GM21786 (cell line): ENCODE data around the gene TIGD7.
A peak's percentile ranks its signal among the peaks of the same experiment; 100 is the strongest.
"Not testable (repeated sequence)": the region's sequence is repeated elsewhere in the genome, so short reads cannot be mapped to it uniquely, and the experiment has no call there.

ENCODE experiments used
- ATAC-seq: cut with Tn5 transposase; IDR thresholded peaks from one replicate; pipeline ENCODE4 v1.9.1; 2021; ENCODE audit not compliant: unreplicated experiment

The TIGD7 gene

DNA sequence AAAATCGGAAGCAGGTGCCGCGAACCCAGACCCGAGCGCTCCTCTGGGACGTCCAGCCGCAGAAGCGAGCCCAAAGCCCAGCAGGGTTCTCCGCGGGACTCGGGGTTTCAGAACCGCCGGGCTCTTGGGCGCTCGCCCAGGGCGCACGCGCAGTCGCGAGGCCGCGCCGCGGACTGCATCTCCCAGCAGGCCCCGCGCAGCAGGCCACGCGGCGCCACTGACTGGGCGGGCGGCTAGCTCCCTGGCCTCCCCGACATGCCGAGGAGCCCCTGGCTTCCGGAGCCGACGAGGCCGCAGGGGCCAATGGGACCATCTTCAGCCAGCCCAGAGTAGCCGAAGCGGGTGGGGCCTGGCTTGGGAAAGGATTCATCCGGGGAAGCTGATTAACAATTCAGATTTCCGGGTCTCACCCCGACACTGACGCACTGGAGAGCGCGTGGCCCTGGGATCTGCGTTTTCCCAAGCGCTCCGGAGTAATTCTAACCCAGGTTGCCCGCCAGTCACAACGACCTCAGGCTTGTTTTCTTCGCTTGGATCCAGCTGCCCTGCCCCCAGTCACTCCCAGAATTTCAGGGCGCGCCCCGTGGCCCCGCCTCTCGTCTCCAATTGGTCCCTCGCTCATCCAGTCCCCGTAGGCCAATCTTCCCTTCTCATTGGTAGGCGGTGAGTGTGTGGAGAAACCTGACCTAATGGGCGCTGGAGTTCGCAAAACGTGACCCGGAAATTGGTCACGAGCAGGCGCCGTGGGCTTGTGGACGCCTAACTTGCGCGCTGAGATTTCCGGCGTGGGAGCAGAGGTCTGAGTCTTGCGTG lies 22.3 kb downstream of the TIGD7 start, which contains the start of gene ZNF263:
ZNF263 (plus strand) TSS at position 762 of the 813 bp plus-strand sequence. CDS start 328 bp downstream, outside the sequence.
- peak; percentile 85 for ATAC-seq

DNA sequence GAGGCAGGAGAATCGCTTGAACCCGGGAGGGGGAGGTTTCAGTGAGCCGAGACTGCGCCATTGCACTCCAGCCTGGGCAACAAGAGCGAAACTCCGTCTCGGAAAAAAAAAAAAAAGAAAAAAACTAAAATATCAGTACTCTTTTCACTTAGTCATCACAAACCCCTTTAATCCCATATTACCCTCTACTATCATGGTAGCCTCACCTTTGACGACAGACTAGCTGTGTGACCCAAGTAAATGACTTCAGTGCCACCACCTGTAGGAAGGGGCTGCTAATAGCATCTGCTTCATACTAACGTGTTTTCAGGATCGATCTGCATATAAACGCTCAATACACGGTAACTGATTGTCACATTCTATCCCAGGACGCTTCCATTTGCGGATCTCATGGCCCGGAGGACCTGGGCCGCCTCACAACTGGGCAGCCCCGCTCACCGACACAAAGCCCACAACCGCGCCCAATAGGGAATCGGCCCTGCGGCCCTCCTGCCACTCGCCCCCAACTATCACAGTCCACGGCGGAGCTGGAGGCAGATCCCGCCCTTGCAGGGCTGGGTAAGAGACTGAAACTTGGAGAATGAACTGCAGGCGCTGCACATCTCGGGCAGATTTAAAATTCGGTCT lies 23.0 kb downstream of the TIGD7 start:
- peak; percentile 9 for ATAC-seq

DNA sequence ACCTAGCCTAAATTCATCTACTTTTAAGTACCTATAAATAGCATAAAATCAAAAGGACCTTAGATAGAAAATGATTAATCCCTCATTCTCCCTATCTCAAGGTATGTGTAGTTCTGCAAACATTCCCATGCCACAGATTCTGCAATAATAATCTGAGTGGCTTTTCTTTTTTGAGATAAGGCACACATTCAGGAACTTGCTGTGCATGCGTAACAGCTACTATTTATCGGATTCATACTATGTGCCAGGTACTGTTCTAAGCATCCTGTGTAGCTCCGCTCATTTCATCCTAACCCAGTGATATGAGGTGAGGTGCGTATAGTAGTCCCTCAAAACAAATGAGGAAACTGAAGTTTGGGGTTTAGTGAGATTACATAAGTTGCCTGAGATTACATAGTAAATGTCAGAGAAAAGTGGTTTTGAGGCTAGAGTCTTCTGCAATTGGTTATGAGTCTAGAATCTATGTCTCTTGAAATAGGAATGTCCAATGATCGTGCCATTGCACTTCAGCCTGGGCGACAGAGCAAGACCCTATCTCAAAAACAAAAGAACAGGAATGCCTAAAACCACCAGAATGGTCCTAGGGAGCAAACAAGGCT lies 23.9 kb downstream of the TIGD7 start:
- ATAC-seq: no peak

DNA sequence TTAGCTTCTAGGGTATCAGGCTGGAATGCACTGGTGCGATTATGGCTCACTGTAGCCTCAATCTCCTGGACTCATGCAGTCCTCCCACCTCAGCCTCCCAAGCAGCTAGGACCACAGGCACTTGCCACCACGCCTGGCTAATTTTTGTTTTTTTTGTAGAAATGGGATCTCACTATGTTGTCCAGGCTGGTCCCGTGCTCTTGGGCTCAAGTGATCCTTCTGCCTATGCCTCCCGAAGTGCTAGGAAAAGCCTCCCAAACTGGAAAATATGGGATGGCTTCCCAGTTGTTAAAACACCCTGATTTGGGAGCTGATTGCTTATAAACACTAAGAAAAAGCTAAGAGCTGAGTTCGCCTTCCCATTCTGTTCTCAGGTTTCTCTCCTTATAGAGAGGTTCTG lies 28.6 kb downstream of the TIGD7 start:
- no peak for ATAC-seq

DNA sequence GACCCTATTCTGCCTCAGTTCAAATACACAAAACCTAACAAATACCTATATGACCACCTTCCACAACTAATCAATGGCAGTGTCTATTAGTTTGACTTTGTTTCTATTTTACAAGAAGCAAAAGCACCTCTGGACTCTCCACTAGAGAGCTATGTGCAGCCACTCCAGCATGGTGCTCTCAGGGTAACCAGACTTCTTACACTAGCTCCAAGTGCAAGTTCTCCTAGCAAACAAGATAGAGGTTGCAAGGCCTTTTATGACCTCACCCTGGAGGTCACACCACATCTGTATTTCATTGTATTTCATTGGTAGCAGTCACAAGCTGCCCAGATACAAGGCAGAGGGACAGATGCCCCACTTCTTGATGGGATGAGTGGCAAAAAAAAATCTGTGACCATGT lies 30.3 kb downstream of the TIGD7 start:
- no peak for ATAC-seq

DNA sequence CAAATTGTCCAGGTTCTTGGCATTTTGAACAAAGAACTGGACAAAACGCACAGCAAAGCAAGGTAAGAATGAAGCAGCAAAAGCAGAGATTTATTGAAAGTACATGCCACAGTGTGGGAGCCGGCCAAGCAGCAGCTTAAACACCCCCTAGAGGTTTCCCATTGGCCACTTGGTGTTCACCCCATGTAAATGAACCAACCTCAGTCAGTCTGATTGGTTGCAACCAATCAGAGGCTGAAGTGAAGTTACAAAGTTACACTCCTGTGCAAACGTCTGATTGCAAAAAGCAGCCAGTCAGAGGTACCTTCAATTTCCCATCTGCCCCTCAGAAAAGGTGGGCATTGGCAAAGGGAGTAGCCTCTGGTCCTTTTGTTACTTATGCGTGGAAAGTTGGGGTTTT lies 30.7 kb downstream of the TIGD7 start:
- ATAC-seq: no peak

DNA sequence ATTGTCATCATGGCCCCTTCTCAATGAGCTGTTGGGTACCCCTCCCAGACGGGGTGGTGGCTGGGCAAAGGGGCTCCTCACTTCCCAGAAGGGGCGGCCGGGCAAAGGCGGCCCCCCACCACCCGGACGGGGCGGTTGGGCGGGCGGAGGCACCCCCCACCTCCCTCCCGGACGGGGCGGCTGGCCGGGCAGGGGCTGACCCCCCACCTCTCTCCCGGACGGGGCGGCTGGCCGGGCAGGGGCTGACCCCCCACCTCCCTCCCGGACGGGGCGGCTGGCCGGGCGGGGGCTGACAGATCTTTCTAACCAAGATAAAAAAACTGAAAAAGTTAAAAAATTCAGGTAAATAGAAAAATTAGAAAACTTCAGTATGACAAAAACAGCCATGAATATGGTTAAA lies 33.9 kb downstream of the TIGD7 start:
- ATAC-seq: not testable (repeated sequence)

DNA sequence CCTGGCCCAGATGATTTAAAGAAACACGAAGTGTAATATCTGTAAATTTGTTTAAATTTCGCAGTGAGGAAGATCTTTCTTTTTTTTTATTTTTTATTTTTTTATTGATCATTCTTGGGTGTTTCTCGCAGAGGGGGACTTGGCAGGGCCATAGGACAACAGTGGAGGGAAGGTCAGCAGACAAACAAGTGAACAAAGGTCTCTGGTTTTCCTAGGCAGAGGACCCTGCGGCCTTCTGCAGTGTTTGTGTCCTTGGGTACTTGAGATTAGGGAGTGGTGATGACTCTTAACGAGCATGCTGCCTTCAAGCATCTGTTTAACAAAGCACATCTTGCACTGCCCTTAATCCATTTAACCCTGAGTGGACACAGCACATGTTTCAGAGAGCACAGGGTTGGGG lies 34.5 kb downstream of the TIGD7 start:
- not testable (repeated sequence) for ATAC-seq

DNA sequence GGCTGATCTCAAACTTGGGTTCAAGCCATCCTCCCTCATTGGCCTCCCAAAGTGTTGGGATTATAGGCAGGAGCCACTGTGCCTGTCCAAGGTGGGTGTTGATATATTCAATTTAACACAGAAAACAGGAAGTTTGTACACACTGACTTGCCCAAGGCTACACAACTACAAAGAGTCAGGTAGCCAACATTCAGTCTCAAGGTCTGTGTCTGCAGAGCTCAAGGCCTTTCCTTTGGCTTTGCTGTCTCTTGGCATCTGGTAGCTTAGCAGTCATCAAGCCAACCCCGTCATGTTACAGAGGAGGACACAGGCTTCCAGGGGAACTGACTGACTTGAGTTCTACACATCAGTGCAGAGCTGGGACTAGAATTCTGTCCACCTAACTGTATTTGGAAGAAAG lies 36.9 kb downstream of the TIGD7 start:
- no peak for ATAC-seq

DNA sequence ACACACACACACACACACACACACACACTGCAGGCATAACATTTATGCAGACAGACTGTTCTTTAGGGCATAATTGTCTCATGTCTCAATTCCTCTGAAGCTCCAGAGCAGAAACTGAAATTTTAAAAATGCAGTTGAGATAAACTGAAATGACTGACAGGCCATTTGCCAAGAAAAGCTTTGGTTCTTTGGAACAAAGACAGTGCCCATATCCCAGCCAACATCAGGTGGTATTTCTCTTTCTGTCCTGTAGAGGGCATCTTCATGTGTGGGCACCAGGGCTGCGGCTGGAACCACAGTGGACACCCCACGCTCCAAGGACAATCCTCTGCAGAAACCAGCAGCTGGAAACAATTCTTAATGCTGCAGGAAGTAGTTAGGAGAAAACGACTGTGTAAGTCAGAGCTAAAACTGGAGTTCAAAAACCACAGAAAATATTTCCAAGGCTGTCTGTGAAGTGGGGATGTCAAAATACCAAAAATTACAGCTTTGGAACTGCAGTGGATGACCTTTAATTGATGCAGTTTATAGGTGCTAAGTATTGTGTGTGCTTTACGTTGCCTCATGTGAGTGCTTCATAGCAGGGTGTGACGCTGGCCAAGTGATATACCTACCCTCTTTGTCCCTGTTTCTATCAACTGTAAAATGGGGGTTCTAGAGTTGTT lies 38.2 kb downstream of the TIGD7 start:
- no peak for ATAC-seq

DNA sequence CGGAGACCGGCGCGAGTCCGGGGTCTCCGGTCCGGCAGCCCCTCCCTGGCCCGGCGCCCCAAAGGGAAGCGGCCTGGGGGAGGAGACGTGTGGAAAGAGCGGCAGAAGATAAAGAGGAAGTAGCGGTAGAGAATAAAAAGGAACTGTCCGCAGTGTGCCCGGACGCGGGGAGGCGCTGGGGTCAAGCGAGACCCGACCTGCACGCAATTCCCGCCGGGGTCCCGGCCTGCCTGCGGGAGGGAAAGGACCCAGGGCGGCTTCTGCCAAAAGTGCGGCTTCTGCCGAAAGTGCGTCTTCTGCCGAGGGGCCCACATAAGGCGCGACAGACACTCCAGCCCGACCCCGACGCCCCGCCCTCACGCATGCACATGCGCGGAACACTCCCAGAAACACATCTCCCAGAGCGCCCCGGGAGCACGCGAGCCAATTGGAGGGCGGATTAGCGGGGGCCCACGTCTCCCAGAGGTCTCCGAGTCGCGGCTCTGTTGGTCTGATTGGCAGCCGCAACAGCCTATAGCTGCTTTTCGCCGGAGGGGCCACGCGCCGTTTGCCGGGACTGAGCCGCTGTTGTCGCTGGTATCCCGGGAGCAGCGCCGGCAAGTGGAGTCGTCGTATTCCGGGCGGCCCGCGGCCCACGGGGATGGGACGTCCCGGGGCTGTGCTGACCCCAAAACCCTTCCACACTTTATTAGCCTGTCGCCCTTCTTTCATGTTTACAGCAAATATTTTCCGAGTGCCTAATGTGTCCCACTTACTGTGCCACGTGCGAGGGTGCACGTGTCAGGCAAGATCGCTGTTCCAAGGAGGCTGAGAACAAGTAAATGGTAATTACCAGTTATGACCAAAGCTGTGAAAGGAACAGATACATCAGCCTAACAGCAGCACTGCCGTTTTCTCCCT lies 40.8 kb downstream of the TIGD7 start:
- peak; percentile 82 for ATAC-seq

DNA sequence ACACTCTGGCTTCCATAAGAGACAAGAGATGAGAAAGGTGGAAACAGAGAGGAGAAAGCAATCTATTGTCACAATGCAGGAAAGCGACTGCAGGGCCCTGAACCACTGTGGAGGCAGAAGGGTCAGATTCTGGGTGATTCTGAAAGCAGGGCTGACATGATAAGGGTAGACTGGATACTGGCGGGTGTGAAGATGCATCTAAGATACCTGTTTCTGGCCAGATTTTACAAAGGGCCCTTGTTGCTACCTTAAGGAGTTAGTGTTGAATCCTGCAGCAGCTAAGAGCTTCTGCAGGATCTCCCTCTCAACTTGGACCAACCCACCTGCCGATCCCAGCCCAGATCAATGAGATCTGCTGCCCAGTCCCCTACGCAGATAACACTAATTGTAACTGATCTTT lies 42.7 kb downstream of the TIGD7 start:
- no peak for ATAC-seq

DNA sequence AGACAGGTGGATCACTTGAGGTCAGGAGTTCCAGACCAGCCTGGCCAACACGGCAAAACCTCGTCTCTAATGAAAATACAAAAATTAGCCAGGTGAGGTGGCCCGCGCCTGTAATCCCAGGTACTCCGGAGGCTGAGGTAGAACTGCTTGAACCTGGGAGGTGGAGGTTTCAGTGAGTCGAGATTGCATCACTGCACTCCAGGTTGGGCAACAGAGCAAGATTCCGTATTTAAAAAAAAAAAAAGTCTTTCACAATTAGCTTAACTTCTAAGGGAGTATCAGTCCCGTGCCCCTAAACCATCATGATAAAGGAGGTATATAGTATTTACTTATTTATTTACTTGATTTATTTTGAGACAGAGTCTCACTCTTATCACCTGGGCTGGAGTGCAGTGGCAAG lies 45.4 kb downstream of the TIGD7 start:
- ATAC-seq: no peak

DNA sequence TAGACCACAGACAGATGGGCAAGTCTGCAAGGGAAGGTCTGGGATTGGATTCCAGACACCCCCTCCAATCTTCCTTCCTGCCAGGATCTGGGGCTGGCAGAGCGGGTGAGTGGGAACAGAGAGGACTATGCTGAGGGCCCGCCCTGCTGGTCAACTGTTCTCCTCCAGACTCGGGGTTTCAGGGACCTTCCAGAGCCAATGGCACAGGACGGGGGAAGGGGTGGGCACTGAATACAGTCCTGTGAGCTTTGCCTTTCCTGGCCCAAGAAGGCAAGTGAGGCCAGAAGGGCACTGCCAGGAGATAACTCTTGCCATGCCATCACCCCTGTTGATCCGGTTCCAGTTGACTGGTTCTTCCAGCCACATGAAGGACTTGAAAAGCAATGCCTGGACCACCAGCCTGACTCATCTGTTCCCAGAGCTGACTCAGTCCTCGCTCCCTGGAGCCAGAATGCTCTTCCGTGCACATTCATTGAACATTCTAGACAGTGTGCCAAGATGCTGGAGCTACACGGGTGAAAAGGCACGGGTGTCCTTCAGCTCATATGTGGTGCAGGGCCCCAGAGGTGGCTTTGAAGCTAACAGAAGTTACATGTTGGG lies 48.3 kb downstream of the TIGD7 start:
- ATAC-seq: no peak

DNA sequence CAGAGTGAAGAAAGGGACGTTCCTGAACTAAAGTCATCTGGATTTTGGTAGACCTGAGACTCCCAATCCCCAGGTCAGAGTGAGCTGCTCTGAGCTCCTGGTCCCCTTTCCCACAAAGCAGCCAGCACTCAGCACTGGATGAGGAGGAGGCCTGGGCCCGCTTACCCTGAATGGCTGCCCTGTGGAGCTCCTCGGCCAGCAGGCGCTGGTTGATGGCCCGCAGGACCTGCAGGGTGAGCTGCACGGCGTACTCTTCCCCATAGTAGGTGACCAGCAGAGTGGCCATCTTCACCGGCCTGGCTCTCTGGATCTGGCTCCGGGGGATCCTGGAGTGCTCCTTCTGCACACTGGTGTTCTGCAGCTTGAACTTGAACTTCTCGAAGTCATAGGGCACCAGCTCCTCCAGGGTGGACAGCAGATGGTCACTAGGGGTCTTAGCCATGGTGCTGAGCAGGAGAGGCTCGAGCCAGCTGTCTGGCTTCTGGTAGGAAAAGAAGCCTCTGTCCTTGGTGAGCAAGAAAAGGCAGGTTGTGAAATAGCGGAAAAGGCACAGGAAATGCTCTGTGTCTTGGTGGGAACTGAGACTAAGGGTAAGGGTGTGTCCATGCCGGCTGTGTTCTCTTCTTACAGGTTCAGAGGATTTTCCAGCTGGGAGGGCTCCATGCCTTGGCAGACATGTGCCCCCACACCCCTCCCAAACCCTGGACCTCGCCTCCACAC lies 48.9 kb downstream of the TIGD7 start, which contains the start of gene MEFV:
MEFV (minus strand) TSS at position 488 of the 720 bp plus-strand sequence; CDS start at position 442, 46 bp downstream.
- no peak for ATAC-seq

DNA sequence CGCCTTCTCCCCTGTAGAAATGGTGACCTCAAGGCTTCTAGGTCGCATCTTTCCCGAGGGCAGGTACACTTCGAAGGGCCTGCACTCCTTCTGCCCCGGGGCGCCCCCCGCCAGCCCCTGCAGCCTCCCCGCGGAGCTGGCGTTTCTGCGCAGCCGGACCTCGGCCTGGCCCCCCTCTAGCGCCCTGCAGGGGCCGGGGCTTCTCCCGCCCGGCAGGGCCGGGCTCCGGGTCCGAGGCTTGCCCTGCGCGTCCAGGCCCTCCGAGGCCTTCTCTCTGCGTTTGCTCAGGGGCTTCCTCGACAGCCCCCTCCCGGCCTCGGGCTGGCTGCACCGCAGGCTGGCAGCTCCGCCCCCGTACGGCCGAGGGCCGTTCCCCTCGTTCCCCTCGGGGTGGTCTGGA lies 50.9 kb downstream of the TIGD7 start:
- no peak for ATAC-seq

DNA sequence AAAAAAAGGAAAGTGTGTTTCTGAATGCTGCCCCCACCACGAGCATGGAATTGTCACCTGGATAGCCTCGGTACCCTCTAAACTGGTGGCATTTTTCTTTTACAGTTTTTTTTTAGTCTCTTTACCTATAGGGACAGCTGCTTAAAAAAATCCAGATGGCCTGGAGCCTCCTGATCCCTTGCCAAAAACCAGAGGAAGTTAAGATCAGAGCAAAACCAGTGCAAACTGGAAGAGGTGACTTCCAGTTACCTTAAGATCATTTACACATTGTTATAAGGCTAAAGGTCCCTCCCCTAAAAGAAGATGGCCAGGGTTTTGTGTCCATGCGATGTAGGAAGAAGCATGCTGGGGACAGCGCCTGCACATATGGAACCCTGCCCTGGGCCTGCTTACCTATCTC lies 52.3 kb downstream of the TIGD7 start:
- ATAC-seq: no peak

DNA sequence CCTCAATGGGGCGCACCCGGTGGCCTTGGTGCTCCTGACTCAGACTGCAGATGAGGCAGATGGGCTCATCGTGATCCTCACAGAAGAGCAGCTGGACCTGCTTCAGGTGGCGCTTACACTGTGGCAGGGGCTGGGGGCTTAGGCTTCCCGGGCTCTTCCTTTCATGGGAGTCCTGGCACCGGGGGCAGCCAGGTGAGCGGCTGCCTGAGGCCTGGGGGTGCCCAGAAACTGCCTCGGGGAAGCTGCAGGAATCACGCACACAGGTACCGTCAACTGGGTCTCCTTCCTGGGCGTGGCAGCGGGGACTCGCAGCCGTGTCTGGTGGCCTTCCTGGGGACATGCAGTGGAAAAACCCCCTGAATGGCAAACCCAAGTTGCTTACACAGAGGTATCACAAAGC lies 55.8 kb downstream of the TIGD7 start:
- ATAC-seq: no peak

DNA sequence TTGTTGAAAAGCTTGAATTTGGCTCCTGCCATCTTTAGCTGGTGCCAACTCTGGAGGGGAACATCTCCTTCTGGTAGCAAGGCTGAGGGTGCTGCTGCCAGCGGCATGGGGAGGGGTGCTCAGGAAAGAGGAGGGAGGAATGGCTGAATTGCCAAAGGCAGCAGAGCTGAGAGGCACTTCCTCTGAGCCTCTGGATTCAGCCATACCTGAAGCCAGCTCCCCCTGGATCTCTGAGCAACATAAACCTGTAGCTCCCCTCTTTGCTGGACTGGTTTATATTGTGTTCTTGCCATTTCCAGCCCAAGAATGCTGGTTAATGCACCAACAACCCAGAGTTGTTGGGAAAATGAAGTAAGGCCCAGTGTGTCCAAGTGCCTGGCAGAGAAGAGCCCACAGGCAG lies 56.2 kb downstream of the TIGD7 start:
- no peak for ATAC-seq
